AG09309 (cell line): ENCODE data around the gene DAB2IP.

Experiments
- DNase-seq: peaks from one replicate; pipeline ENCODE4 v3.0.0-alpha.2; 2010; ENCODE audit warnings: low read depth
- H3K4me3 ChIP-seq: 2 replicates; pipeline ENCODE4 v1.5.1; 2011; ENCODE audit warnings: mild to moderate bottlenecking, low read depth, low read length, moderate library complexity; ENCODE audit not compliant: control insufficient read depth
- TF ChIP-seq, protein P1 (sequence below): IDR thresholded peaks from 2 replicates; pipeline ENCODE4 v1.5.1; 2011; ENCODE audit warnings: mild to moderate bottlenecking, low read depth, low read length, inconsistent platforms; ENCODE audit not compliant: insufficient read depth, control insufficient read depth; ENCODE audit errors: missing control alignments

The DAB2IP gene

DNA sequence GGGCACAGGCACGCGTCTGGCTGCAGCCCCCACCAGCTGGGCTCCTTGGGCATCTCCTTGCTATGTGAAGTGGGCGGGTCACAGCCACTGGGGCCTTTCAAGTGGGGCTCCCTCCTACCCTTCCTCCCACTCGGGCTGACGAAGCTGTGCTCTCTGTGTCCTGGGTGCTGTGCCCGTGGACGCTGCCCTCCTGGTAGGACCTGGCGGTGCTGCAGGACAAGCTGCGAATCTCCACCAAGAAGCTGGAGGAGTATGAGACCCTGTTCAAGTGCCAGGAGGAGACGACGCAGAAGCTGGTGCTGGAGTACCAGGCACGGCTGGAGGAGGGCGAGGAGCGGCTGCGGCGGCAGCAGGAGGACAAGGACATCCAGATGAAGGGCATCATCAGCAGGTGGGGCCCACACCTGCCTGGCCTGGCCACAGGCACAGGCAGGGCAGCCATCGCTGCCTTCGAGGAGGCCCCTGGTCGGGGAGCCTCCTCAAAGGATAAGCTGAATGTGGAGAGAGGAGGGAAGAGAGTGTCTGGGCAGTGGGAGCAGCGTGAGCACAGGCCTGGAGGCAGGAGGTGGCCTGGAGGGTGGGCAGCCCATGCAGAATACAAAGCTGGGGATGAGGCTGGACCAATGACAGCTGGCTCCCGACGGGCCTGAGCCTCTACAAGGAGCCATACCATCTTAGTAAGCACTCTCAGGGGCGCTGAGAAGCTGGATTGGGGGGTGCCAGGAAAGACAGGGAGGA is 124.7 kb downstream of the DAB2IP start:
- TF ChIP-seq, protein P1, sequence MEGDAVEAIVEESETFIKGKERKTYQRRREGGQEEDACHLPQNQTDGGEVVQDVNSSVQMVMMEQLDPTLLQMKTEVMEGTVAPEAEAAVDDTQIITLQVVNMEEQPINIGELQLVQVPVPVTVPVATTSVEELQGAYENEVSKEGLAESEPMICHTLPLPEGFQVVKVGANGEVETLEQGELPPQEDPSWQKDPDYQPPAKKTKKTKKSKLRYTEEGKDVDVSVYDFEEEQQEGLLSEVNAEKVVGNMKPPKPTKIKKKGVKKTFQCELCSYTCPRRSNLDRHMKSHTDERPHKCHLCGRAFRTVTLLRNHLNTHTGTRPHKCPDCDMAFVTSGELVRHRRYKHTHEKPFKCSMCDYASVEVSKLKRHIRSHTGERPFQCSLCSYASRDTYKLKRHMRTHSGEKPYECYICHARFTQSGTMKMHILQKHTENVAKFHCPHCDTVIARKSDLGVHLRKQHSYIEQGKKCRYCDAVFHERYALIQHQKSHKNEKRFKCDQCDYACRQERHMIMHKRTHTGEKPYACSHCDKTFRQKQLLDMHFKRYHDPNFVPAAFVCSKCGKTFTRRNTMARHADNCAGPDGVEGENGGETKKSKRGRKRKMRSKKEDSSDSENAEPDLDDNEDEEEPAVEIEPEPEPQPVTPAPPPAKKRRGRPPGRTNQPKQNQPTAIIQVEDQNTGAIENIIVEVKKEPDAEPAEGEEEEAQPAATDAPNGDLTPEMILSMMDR = no peak
- no peak overlapping the region for H3K4me3 ChIP-seq
- DNase-seq = no peak

DNA sequence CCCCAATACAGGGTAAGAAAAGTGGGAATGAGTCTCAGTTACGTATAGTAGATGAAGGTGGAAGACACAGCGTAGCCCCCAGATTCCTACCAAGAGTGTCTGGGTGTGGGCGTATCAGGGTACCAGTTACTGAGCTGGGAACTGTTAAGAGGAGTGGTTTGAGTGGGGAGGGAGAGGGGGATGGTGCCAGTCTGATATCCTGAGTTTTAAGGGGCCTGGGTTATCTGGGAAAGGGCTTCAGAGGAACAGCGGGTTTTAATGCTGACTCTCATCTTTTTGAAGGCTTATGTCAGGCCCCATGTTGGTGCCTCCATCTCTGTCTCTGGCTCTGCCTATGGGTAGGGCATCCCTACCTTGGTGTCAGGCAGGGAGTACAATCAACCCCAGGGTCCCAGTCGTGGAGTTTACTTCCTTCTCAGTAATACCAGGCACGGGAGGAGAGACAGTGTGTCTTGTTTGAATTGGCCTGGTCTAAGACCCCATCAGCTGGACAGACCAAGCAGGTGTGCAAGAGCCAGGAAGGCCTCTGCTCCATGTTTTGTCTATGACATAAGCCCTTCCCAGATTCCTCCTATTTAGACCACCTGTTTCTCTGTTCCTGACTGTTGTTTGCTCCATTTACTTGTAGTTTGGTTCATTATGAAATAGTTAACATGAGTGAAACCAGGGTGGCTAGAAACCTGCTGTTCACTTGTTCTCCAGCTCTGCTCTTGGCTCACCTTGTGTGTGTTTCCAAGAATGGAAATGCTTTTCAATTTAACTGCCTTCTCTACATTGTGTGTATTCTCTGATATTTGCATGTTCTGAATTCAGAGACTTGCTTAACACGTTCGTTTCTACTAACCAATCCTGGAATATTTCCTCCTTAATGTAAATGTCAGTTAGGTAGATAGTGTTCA is 125.6 kb downstream of the DAB2IP start:
- DNase-seq = no peak
- no peak overlapping the region for H3K4me3 ChIP-seq
- TF ChIP-seq, protein P1 = no peak

DNA sequence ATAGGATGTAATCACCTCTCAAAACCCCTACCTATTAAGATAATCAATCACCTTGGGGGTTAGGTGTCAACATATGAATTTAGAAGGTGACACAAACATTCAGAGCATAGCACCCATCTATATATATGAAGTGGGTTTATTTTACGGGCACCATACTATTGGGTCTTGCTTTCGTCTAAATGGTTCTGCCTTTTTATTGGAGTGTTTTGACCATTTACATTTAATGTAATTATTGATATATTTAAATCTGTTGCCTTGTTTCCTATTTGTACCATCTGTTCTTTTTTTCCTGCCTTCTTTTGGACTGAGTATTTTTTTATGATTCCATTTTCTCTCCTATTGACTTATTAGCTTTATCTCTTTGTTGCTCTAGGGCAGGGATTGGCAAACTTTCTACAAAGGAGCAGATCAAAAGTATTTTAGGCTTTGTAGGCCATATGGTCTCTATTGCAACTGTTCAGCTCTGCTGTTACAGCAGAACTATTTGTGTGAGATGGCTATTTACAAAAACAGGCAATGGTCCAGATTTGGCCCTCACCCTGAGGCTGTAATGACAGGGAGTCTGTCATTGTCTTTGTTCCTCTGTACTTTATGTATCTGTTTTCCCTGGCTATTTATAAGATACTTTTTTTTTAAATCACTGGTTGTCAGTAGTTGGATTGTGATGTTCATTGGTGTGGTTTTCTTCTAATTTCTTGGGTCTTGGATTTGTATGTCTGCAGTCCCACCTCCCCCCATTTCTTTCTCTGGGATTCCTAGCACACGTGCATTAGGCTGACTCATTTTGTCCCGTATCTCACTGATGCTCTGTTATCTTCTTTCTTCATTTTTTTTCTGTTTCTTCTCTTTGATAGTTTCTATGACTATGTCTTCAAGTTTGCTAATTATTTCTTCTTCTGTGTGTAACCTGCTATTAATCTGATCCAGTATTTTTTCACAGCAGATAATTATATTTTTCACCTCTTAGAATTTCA is 127.1 kb downstream of the DAB2IP start:
- TF ChIP-seq, protein P1 = no peak
- DNase-seq = no peak
- H3K4me3 ChIP-seq = no peak overlapping the region

GRCh38 chr9:121779381-121780117 is 128.1 kb downstream of the DAB2IP start:
- no peak overlapping the region for H3K4me3 ChIP-seq
- DNase-seq = no peak
- TF ChIP-seq, protein P1 = no peak

GRCh38 chr9:121780177-121781040 is 129.0 kb downstream of the DAB2IP start:
- TF ChIP-seq, protein P1 = no peak
- no peak for DNase-seq
- H3K4me3 ChIP-seq = no peak overlapping the region
